Measurements from ENCODE around the gene PDHX. TPM values are rescaled to one million over a fixed set of nuclear protein-coding genes. Genes with fewer than 3 reads are reported as not detected.

Gene PDHX
- total RNA-seq, 1 experiment from 2014 or later, result 23.2 TPM

DNA sequence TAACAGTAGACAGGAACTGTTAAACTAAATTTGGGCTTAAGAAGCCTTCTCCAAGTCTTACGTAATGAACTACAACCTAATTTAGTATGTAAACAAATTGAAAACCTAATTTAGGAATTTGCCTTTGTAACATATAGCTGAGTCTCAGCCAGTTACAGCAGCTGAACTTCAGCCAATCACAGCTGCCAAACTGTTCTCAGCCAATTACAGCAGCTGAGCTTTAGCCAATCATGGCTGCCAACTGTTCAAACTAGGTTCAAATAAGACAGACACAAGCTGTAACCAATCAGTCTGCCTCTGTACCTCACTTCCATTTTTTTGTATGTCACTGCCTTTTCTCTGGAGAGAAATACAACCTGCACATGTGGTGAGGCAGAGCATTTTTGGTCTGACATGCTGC is 127.5 kb downstream of the PDHX start:
- no peak for DNase-seq (ENCODE audit: low spot score)

DNA sequence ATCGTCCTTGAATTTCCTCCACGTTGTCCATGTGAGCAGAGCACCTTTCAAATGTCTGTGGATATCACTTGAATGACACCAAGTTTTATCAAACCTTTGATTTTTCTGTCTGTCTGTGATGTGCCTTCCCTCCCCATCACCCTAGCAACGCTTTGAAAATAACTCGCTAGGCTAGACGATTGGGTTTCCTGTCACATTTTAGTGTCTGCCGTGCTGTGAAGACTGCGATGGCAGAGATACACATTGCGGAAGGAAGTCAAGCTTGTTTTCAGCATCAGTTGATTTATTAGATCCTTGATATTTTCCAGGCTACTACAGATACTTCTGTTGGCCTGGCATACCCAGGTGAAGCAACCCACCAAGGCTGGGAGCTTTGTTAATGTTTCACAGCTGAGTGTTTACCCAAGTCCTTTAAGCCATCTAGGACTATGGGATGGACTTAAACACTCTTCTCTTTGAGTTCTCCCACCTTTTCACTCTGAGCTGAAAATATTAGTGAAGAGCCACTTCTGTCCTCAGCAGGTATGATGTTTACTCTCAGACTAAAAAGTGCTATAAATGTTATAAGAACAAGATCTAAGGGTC is 128.9 kb downstream of the PDHX start:
- peak; percentile 41 for DNase-seq (ENCODE audit: low spot score)

Small RNA genes lying within 50 kb of the gene (small RNA-seq; reads per million reads assigned to genes)
- not detected for gene MIR1343

Other genes starting within 250 kb of the PDHX start
- 36.9 and 39.3 TPM in 2 replicates for gene APIP, start 239 bp upstream of the PDHX start, total RNA-seq (2014; rRNA removed; shearing (Covaris generic))
- 148 and 159 TPM in 2 replicates for gene CD44, start 222.6 kb downstream of the PDHX start, total RNA-seq (2014; rRNA removed; shearing (Covaris generic))

Data from HT-29 (cell line).